ENCODE measurements around the gene BRF1.
A peak's percentile ranks its signal among the peaks of the same experiment; 100 is the strongest.
"Not testable (repeated sequence)": the region's sequence is repeated elsewhere in the genome, so short reads cannot be mapped to it uniquely, and the experiment has no call there.

Gene BRF1

DNA sequence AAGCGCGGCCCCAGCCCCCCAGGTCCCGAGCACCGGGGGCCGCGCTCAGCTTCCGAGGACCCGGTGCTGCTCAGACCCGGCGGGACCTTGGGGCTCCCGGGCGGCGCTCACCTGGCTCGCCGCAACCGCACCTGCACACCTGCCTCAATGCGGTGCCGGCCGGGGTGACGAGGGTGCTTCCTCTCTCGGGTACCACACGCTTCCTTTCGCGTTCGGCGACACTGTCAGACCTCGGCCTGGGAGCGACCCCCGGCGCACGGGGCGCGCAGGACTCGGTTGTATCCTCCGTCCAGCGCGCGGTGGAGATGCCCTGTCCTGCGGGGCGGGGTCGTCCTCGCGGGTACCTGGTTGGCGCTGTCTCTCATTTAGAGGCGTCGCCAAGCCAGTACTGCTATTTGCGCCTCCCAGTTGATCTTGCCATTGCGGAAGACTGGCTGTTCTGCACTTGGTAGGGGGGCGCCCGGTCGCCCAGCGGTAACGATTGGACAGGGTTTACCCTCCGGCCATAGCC lies 14.5 kb upstream of the BRF1 start:
- peak; percentile 62 for DNase-seq

DNA sequence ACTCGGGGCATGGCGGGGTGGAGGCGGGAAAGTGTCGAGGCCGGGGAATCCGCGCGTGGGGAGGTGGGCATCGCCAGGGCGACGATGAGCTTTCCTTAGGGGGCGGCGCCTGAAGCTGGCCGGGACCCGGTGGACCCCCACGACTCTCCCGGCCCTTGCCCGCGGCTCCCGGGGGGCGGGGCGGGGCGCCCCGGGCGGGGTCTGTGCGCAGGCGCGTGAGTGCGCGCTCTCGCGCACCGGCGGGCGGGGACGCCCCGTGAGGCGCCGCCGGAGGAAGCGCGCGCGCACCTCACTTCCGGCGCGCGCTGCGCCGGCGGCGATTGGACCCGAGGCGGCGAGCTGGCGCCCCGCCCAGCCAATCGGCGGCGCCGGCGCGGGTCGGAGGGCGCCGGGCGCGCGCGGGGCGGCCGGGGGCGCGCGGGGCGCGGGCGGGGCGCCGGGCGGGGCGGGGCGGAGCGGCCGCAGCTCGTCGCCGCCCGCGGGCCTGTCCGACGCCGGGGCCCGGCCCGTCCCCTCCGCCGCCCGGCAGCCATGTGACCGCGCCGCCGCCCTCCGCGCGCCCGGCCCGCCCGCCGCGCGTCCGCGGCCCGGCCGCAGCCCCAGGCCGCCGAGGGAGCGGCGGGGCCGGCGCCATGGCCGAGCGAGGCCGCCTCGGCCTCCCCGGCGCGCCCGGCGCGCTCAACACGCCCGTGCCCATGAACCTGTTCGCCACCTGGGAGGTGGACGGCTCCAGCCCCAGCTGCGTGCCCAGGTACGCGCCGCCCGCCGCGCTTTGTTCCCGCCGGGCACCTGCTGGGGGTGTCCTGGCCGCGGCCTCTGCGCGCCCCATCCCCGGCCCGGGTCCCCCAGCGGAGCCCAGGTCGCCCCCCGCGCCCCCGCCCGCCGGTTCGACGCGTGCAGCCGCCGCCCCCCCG lies 13.7 kb upstream of the BRF1 start, which contains the start of gene PACS2:
PACS2 (plus strand) TSS at position 462 of the 914 bp plus-strand sequence; CDS start at position 633, 171 bp downstream.
- DNase-seq = peak; percentile 67

DNA sequence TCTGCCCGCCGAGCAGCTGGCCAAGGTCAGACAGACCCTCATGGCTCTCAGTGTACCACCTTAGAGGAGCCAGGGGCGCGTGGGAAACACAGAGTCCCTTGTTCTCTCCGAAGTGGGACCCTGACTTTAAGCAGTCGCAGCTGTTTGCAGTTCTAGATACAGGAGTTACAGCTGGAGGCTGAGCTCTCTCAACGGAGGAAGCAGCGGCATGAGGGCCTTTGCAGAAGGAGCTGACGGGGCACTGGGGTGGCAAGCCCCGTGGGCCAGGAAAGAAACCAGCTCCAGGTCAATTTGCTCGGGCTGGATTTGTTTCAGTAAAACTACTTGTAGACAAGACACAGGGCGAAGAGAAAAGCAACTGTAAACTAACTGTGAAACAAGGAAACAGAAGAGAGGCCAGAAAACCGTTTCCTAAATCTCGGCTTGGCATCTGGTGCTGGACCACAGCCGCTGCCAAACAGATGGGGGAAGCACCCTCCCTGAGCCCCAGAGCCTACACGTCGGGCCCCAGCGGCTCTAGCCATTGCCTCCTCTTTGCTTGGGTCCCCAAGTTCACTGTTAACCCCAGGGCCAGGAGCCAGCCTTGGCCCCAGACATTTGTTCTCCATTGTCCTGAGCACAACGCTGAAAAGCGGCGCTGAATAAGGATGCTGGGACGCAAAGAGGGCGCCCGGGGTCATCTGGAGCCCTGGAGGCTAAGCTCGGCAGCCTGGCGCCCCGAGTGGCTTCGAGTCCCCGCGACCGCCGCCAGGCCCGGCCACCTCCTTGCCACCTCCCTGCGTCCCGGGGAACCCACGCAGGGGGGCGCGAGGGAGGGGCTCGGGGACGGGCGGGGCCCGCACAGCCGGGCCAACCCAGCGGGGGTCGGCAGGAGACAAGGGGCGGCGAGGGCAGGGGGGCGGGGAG lies 12.8 kb upstream of the BRF1 start:
- no peak for DNase-seq

DNA sequence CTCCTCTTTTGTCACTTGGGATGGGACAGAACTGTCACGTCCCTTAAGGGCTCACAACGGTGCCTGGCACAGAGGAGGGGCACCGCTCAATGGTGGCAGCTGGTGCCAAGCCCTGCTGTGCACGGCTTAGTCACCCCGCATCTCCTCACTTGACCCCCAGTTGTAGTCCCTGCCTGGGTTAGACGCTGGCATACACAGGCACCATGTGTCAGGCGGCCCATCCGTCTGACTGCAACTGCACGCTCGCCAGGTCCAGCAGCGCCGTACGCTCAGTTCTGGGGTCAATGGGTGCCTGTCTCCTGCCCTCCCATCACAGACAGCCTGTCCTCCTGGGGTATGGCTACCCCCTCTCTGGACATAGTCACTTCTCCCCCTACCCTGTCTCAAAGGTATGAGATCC lies 12.2 kb upstream of the BRF1 start:
- no peak for DNase-seq

DNA sequence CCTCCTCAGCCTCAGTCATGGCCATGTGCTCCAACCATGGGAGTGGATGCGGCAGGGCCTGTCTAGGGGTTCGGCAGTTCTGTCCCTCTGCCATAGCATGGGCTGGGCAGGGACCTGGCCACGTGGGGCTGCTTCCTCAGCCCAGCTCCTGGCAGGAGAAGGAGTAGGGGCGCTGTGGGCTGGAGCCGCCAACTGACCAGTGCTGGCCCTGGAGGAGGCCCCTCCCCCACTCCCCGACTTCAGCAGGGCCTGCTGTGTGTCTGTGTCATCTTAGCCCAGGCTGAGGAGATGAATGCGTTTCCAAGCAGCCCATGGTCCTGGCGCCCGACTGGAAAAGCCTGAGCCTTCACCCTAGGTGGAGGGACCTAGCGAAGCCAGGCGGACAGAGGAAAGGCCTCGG lies 11.0 kb upstream of the BRF1 start:
- no peak for DNase-seq

DNA sequence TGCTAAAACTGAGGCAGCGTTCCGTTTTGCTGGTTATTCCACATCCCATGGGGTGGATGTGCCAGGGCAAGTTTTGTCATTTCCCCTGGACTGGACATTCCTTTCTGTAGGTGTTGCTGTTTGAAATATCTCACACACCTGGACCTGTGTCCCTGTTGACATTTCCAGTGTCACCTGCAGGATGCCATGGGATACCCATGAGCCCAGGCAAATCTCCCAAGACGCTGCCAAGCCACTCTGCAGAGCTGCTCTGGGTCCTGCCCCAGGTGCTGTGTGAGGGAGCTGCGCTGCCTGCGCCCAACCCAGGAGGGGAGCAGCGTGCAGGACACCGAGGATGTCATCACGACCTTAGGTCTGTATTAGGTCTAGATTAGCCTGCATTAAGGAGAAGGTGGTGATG lies 8.6 kb upstream of the BRF1 start:
- DNase-seq = no peak

DNA sequence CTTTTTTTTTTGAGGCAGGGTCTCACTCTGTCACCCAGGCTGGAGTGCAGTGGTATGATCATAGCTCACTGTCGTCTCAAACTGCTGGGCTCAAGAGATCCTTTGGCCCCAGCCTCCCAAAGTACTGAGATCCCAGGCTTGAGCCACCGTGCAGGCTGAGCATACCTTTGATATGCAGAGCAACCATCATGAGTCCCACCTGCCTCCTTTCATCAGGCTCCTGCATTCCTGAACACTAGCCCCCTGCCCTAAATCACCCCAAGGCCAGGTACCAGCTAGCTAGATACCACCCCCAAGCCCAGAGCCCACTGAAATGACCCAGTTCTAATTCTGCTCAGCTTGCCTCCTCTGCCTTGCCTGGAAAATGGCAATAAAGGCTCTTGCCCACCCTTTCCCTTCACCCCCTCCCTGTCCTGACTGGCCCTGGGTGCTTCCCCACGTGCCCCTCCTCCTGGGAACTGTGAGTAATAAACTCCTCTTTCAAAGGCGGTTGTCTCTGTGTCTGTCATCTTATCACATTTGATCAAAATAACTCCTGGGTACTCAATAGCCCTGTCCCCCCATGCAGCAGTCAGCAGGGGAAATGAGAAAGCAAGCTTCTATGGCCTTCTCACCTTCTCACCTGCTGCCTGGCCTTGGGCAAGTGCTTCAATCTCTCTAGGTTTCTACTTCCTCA lies 6.4 kb upstream of the BRF1 start:
- no peak for DNase-seq

DNA sequence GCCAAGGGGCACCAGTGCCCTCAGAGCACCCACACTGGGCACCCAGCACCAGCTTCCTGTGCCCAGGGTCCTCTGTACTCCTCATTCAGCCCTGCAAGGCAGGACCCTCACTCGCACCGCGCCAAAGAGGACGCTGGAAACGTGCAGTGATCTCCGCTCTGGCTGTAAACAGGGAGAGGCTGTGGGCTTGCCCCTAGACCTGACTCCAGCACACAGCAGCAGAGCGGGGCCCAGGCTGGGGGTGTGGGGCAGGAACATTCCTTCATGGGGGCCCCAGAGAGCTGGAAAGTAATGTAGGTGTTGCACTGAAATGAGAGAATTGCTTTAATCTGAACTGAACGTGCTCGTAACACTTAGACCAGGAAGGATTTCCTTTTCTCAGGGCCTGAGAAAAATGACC lies 5.0 kb upstream of the BRF1 start:
- no peak for DNase-seq

DNA sequence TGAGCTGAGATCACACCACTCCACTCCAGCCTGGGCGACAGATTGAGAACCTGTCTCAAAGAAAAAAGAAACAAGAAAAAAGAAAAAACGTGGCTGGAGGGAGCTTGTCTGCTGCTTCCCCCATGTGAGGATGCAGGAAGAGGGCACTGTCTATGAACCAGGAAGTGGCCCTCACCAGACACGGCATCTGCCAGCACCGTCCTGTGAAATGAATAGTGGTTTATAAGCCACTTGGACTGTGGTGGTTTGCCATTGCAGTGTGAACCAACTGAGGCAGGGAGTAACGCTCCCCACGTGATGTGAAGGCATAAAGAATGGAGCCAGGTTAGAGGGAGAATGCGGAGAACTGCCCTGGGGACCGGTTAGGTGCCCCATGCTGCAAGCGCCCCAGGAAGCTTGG lies 4.5 kb upstream of the BRF1 start:
- DNase-seq = no peak

DNA sequence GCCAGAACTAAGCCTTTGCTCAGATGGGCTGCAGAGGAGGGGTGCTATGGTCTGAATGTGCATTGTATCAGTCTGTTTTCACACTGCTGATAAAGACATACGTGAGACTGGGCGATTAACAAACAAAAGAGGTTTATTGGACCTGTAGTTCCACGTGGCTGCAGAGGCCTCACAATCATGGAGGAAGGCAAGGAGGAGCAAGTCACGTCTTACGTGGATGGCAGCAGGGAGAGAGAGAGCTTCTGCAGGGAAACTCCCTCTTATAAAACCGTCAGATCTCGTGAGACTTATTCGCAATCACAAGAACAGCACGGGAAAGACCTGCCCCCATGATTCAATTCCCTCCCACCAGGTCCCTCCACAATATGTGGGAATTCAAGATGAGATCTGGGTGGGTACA lies 3.8 kb upstream of the BRF1 start:
- DNase-seq = no peak

DNA sequence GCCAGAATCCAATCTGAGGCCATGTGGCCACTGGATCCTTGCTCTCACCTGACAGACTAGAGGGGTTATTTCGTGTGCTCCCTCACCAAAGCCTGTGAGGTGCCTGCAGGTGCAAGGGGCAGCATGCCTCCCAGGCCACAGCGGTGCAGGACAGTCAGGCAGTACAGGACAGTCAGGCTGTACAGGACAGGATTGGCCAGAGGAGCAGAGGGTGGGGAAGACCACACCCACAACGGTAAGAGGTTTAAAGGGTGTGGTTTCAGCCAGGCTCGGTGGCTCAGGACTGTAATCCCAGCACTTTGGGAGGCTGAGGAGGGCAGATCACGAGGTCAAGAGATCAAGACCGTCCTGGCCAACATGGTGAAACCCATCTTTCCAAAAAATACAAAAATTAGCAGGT lies 3.1 kb upstream of the BRF1 start:
- no peak for DNase-seq

DNA sequence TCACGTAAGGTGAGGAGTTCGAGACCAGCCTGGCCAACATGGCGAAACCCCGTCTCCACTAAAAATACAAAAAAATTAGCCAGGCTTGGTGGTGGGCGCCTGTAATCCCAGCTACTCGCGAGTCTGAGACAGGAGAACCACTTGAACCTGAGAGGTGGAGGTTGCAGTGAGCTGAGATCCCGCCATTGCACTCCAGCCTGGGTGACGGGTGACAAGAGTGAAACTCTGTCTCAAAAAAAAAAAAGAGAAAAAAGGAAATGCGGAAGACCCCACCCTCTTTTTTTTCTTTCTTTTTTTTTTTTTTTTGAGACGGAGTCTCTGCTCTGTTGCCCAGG lies 1.1 kb upstream of the BRF1 start:
- DNase-seq = not testable (repeated sequence)

DNA sequence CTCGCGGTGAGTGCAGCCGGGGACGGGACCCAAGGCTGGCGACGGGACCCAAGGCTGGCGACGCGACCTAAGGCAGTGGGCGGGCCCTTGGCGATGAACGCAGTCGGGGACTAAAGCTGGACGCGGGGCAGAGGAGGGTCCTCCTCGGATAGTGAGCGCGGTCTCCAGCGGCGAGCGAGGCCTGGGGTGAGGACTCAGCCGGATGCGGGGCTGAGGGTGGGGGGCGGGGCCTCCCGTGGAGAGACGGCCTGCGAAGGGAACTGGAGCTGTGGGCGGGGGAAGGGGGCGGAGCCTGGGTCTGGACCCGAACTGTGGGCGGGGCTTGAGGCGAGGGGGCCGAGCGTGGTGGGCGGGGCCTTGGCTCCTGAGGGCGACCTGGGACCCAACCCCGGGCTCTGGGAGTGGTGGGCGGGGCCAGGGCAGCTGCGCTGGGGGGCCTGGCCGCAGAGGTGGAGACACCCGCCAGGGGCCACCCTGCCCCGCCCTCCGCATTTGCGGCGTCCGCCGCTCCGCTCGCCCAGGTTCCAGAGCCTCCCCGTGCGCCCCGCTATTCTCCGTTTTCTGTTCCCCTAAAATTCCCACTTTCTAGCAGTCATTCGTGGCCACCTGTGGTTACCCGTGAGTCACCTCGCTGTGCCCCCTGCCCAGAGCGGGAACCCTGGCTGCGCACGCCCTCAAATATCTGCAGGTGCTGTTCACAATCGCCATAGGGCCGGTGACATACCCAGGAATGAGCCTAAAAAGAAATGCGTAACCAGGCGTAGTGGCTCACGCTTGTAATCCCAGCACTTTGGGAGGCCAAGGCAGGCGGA lies 508 bp upstream of the BRF1 start:
- DNase-seq = peak; percentile 99

DNA sequence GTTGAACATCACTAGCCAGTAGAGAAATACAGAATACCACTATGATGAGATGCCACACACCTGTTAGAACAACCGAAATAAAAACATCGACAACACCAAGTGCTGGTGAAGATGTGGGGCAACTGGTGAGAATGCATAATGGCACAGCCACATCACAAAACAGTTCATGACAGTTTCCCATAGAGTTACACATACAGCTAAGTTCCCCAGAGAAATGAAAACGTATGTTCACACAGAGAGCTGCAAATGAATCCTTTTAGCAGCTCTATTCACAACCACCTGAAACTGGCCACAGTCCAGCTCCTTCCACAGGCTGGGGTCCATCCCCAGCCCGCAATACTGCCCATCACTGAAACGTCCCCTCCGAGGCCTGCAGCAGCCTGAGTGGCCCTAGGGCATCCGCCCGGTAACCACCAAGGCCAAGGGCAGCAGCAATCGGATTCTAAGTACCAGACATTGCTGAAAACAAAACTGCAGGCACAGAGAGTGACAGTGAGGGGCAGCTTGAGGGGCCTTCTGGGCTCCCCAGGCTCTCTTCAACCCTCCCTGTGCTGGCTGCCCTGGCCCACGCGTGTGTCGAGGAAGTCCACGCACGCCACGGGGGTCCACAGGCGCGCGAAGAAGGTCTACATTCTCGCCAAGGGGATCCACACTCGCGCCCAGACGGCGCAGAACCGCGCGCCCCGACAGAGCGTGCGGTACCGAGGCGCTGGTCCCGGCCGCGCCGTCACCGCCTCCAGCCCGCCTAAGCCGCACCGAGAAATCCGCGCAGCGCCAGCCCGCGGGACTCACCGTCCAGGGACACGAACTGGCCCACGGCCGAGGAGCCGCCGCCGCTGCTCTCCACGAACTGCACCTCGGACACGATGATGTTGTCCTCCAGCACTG lies 903 bp downstream of the BRF1 start:
- peak; percentile 20 for DNase-seq

DNA sequence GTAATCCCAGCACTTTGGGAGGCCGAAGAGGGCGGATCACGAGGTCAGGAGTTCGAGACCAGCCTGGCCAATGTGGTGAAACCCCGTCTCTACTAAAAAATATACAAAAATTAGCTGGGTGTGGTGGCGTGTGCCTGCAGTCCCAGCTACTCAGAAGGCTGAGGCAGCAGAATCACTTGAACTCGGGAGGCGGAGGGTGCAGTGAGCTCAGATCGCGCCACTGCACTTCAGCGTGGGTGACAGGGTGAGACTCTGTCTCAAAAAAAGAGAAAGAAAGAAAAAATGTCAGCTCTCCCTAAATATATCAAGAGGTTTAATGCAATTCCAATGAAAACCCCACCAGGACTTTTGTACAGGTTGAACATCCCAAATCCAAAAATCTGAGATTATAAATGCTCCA lies 3.5 kb downstream of the BRF1 start:
- not testable (repeated sequence) for DNase-seq

DNA sequence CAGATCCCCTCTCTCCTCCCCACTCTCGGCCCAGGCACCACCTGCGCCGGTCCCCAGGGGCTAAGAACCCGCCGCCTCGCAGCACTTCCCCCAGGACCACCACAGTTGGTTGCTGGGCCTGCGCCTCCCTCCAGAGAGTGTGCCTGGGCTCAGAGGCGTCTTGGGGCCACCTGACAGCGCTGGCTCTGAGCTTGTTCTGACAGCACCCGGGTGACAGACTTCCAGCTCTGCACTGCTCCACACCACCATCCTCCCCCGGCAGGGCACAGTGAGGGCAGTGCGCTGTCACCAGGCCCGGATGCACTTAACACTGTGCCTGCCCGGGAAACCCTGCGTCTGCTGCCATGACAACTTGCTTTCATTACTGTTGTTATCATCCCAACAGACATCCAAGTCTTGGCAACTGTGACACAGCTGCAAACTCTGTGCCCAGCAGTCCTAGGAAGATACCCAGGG lies 6.6 kb downstream of the BRF1 start:
- DNase-seq = peak; percentile 62

DNA sequence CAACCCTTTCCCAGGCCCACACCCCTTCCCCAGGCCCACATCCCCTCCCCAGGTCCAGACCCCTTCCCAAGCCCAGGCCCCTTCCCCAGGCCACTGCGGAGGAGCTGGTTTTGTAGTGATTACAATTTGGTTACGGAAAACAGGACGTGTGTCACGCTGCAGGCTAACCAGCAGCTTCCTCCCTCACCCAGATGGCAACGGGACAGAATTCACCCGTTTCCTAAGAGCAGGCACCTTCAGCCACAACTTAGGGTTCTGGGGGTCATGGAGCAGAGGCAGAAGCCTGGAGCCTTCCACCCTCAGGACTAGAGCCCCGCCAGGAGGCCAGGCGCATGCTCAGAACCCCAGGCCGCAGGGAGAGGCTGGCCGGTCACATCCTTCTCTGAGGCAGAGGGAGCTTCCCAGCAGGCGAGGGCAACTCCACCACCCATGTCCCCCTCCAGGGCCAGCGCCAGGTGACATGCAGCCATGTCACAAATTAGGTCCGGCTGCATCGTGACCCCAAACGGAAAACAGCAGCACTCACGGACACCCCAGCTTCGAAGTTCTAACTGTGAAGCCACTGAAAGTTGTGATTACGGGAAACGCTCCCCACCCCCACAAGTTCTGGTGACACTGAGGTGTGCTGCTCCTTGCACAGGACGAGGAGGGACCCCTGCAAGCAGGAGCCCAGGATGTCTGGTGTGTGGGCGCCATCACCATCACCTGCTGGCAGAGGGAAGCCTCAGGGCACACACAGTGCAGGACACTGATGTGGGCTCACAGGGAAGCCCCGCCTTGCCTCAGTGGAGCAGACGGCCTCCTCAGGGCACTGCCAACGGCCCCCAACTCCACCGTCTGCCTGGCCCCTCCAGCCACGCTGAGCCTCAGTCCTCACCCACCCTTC lies 7.7 kb downstream of the BRF1 start:
- DNase-seq = peak; percentile 19

DNA sequence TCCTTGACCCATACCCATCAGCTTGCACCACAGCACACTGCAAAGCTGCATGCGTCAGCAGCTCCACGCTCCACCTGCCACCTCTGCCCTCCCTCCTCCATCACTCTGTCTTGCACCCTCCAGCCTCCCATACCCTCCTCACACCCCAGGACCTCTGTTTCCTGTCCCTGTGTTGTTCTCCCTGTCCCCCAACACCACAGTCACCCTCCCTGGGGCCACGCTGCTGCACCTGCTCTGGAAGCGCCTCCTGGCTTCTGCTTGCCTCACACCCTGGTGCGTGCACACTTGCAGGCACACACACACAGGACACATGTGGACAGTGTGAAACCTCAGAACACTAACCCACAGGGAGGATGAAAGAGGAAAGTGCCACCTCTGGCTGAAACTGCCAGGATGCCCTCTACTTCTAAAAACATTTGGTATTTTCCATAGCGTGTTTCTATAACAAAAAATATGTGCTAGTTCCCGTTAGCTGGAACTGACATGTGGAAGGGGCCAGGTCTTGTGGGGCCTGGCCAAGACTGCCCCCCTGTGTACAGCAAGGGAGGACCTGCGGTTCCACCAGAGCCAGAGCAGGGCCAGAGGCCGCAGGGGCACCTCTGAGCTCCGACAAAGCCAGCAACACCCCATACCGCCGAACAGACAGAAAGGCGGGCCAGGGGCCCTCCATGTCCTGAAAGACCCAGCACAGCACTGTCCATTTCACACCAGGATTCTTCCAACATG lies 10.0 kb downstream of the BRF1 start:
- DNase-seq = no peak

DNA sequence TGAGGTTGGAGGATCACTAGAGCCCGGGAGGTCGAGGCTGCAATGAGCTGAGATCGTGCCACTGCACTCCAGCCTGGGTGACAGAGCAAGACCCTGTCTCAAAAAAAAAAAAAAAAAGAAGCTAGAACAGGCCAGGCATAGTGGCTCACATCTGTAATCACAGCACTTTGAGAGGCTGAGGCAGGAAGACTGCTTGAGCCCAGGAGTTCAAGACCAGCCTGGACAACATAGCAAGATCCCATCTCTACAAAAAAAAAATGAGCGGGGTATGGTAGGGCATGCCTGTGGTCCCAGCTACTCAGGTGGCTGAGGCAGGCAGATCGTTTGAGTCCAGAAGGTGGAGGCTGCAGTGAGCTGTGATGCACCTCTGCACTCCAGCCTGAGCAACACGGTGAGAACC lies 11.9 kb downstream of the BRF1 start:
- not testable (repeated sequence) for DNase-seq
